Measurements from ENCODE around the gene HM13. TPM values are rescaled to one million over a fixed set of nuclear protein-coding genes. Genes with fewer than 3 reads are reported as not detected.
A peak's percentile ranks its signal among the peaks of the same experiment; 100 is the strongest.

The HM13 gene
- total and polyA plus RNA-seq, 2 of the 13 experiments (the other 11 are each of a cell fraction or from before 2014, with no cell fraction given), result 118 to 243 TPM

GRCh38 chr20:31587545-31588389, 73.5 kb downstream of the HM13 start (continued):
- TF ChIP-seq ZBTB14 (CRISPR knock-in tag; IDR thresholded peaks at IDR 0.05), result no peak
- TF ChIP-seq RXRA (CRISPR knock-in tag; IDR thresholded peaks at IDR 0.05), result peak; percentile 57
- TF ChIP-seq ERF (CRISPR knock-in tag; IDR thresholded peaks at IDR 0.05), result peak; percentile 52
- TF ChIP-seq KAT2B (IDR thresholded peaks at IDR 0.05; ENCODE audit: borderline replicate concordance, low read depth, low read length), result no peak
- 0 out of 2 replicates have a peak, but pooled peaks have one; percentile 58 for TF ChIP-seq RAD21 (CRISPR knock-in tag; IDR thresholded peaks at IDR 0.05)
- TF ChIP-seq ZNF30 (CRISPR knock-in tag; IDR thresholded peaks at IDR 0.05), result 0 out of 2 replicates have a peak, but pooled peaks have one; percentile 27
- TF ChIP-seq ZNF143 (CRISPR knock-in tag; IDR thresholded peaks at IDR 0.05), result peak; percentile 53
- TF ChIP-seq ZNF737 (CRISPR knock-in tag; IDR thresholded peaks at IDR 0.05; ENCODE audit: borderline replicate concordance), result no peak
- TF ChIP-seq TBX3 (IDR thresholded peaks at IDR 0.05; ENCODE audit: borderline replicate concordance), result no peak
- TF ChIP-seq IRF1 (CRISPR knock-in tag; IDR thresholded peaks at IDR 0.05; ENCODE audit: low read depth), result no peak
- no peak for TF ChIP-seq EZH2 (conservative IDR thresholded peaks at IDR 0.05; ENCODE audit: low read depth, low read length)
- TF ChIP-seq MXD1 (CRISPR knock-in tag; IDR thresholded peaks at IDR 0.05), result peak; percentile 62; the same call in 1 of the 2 replicates

Measured in HepG2 (cell line).